ENCODE data around the gene FBXO30. TPM values are rescaled to one million over a fixed set of nuclear protein-coding genes. Genes with fewer than 3 reads are reported as not detected.

The FBXO30 gene
- total RNA-seq, 4 donors from 2014 or later = 4.0 to 7.1 (median 4.8) TPM

GRCh38 chr6:145829102-145829501 is 14.5 kb upstream of the FBXO30 start:
- intact Hi-C loops (cut with DNase I; ENCODE audit: low total_unique reads) = no loop called here
- DNase-seq (ENCODE audit: low spot score in 2 of 2) = no peak
- no peak overlapping the region for H3K4me3 ChIP-seq (ENCODE audit: low read depth, poor library complexity, severe bottlenecking)
- no peak for TF ChIP-seq POLR2A (IDR thresholded peaks at IDR 0.05)
- 75 to 78% methylated on average over 2 of the region's 2 CpGs for WGBS, 2 donors

GRCh38 chr6:145824344-145824743 is 9.7 kb upstream of the FBXO30 start:
- intact Hi-C loops (cut with DNase I; ENCODE audit: low total_unique reads) = no loop called here
- no peak overlapping the region for H3K4me3 ChIP-seq (ENCODE audit: low read depth, poor library complexity, severe bottlenecking)
- TF ChIP-seq CTCF (IDR thresholded peaks at IDR 0.05) = no peak
- no peak for TF ChIP-seq POLR2A (IDR thresholded peaks at IDR 0.05)
- no peak for DNase-seq (ENCODE audit: low spot score in 2 of 2)
- WGBS, 2 donors = 85 to 86% methylated on average over 3 of the region's 3 CpGs

GRCh38 chr6:145823328-145823944 is 8.8 kb upstream of the FBXO30 start:
- intact Hi-C loops (cut with DNase I; ENCODE audit: low total_unique reads) = no loop called here
- no peak overlapping the region for H3K4me3 ChIP-seq (ENCODE audit: low read depth, poor library complexity, severe bottlenecking)
- WGBS, 2 donors = 50 to 64% methylated on average over 1 of the region's 1 CpG
- no peak for TF ChIP-seq POLR2A (IDR thresholded peaks at IDR 0.05)
- no peak for TF ChIP-seq CTCF (IDR thresholded peaks at IDR 0.05)
- no peak for DNase-seq (ENCODE audit: low spot score in 2 of 2)

GRCh38 chr6:145822456-145822855 is 7.9 kb upstream of the FBXO30 start:
- DNase-seq (ENCODE audit: low spot score in 2 of 2) = no peak
- intact Hi-C loops (cut with DNase I; ENCODE audit: low total_unique reads) = no loop called here
- TF ChIP-seq POLR2A (IDR thresholded peaks at IDR 0.05) (no peak), CTCF (IDR thresholded peaks at IDR 0.05) (no peak)
- 84 to 89% methylated on average over 2 of the region's 2 CpGs for WGBS, 2 donors
- no peak overlapping the region for H3K4me3 ChIP-seq (ENCODE audit: low read depth, poor library complexity, severe bottlenecking)

- intact Hi-C loops (cut with DNase I; ENCODE audit: low total_unique reads) = no loop called here
- no peak overlapping the region for H3K4me3 ChIP-seq (ENCODE audit: low read depth, poor library complexity, severe bottlenecking)
- WGBS, 2 donors = 93 to 96% methylated on average over 1 of the region's 1 CpG
- DNase-seq (ENCODE audit: low spot score in 2 of 2) = no peak
- TF ChIP-seq CTCF (IDR thresholded peaks at IDR 0.05) (no peak), POLR2A (IDR thresholded peaks at IDR 0.05) (no peak)
Measured at GRCh38 chr6:145819994-145820393, 5.4 kb upstream of the FBXO30 start.

GRCh38 chr6:145818796-145819195 is 4.2 kb upstream of the FBXO30 start:
- TF ChIP-seq CTCF (IDR thresholded peaks at IDR 0.05) = no peak
- TF ChIP-seq POLR2A (IDR thresholded peaks at IDR 0.05) = no peak
- no peak for DNase-seq (ENCODE audit: low spot score in 2 of 2)
- intact Hi-C loops (cut with DNase I; ENCODE audit: low total_unique reads) = no loop called here
- WGBS, 2 donors = 79 to 82% methylated on average over 2 of the region's 2 CpGs
- H3K4me3 ChIP-seq (ENCODE audit: low read depth, poor library complexity, severe bottlenecking) = no peak overlapping the region

Data from lower leg skin (tissue), 4 donors.